Gastroesophageal sphincter (tissue), 4 donors: ENCODE data around the gene IZUMO1. TPM values are rescaled to one million over a fixed set of nuclear protein-coding genes. Genes with fewer than 3 reads are reported as not detected.

ENCODE experiments used
- ATAC-seq: fragments of 150-250 bp; one replicate; pipeline ENCODE4 v1.9.1; 2016; ENCODE audit warnings: mild to moderate bottlenecking, moderate library complexity
- H3K27ac ChIP-seq, 4 donors: fragments of 200-600 bp; sonication (generic) in 3 of 4; 1 replicate in 3 of 4; 2 replicates in 1 of 4; pipeline ENCODE4 v1.5.1; 2016 to 2019
- H3K27me3 ChIP-seq: fragments of 200-600 bp; sonication (generic); one replicate; pipeline ENCODE4 v1.5.1; 2019
- H3K36me3 ChIP-seq, 2 donors: fragments of 200-600 bp; sonication (generic); one replicate each; pipeline ENCODE4 v1.5.1; 2019; ENCODE audit warnings: control low read depth in 1 of 2
- H3K4me1 ChIP-seq, 3 donors: fragments of 200-600 bp; sonication (generic); 1 replicate in 2 of 3; 2 replicates in 1 of 3; pipeline ENCODE4 v1.5.1; 2016 to 2019; ENCODE audit warnings: control low read depth in 2 of 3
- H3K4me3 ChIP-seq, 2 donors: fragments of 200-600 bp; sonication (generic); one replicate each; pipeline ENCODE4 v1.5.1; 2019; ENCODE audit warnings: mild to moderate bottlenecking in 1 of 2, moderate library complexity in 1 of 2
- H3K9me3 ChIP-seq, 3 donors: fragments of 200-600 bp; sonication (generic); one replicate each; pipeline ENCODE4 v1.5.1; 2017 to 2019; ENCODE audit warnings: control low read depth in 2 of 3
- EP300 ChIP-seq: sonication (generic); formaldehyde crosslinking; IDR thresholded peaks from one replicate; pipeline ENCODE4 v1.6.1; 2017; ENCODE audit warnings: antibody characterized with exemption, mild to moderate bottlenecking
- POLR2A ChIP-seq, 2 donors: fragments of 450-650 bp; IDR thresholded peaks; one replicate each; pipeline ENCODE4 v1.6.1; 2017; ENCODE audit warnings: antibody characterized with exemption in 2 of 2, mild to moderate bottlenecking in 2 of 2, moderate library complexity in 1 of 2
- POLR2AphosphoS5 ChIP-seq: sonication (generic); formaldehyde crosslinking; IDR thresholded peaks from one replicate; pipeline ENCODE4 v1.6.1; 2017; ENCODE audit warnings: antibody characterized with exemption
- WGBS, 2 donors: methylation state at CpG; one replicate each; pipeline ENCODE4 v1.1.5; 2018; ENCODE audit warnings: low coverage in 1 of 2; 5-methylcytosine and 5-hydroxymethylcytosine counted together
- total RNA-seq, 4 donors: library from RNA; depleted of rRNA; stranded (reverse); fragments of >200 nt; gene quantifications; one replicate each; pipeline ENCODE4 v1.1.0, GENCODE V29; 2016
- TF ChIP-seq, protein P1 (sequence below), 4 experiments: fragments of 200-600 bp in 2 of 4; fragments of 450-650 bp in 2 of 4; sonication (generic) in 1 of 4; IDR thresholded peaks; one replicate each; pipeline ENCODE4 v1.5.1; 2017 to 2019; ENCODE audit warnings: antibody characterized with exemption in 4 of 4, mild to moderate bottlenecking in 2 of 4, moderate library complexity in 2 of 4

IZUMO1 gene
- total RNA-seq, 4 donors from 2014 or later = 0.27 TPM; not detected in 3

GRCh38 chr19:48745208-48745995 lies 1.3 kb downstream of the IZUMO1 start:
- ATAC-seq = peak; percentile 51
- 3 to 9% methylated on average over 12 to 15 of the region's 33 CpGs for WGBS, 2 donors
- no peaks in the 10 kb centered on the region for H3K9me3 ChIP-seq
- TF ChIP-seq POLR2AphosphoS5 (no peak), POLR2A (IDR thresholded peaks at IDR 0.05) (no peak), EP300 (no peak)
- TF ChIP-seq, protein P1, sequence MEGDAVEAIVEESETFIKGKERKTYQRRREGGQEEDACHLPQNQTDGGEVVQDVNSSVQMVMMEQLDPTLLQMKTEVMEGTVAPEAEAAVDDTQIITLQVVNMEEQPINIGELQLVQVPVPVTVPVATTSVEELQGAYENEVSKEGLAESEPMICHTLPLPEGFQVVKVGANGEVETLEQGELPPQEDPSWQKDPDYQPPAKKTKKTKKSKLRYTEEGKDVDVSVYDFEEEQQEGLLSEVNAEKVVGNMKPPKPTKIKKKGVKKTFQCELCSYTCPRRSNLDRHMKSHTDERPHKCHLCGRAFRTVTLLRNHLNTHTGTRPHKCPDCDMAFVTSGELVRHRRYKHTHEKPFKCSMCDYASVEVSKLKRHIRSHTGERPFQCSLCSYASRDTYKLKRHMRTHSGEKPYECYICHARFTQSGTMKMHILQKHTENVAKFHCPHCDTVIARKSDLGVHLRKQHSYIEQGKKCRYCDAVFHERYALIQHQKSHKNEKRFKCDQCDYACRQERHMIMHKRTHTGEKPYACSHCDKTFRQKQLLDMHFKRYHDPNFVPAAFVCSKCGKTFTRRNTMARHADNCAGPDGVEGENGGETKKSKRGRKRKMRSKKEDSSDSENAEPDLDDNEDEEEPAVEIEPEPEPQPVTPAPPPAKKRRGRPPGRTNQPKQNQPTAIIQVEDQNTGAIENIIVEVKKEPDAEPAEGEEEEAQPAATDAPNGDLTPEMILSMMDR (IDR thresholded peaks at IDR 0.05) = no peak
- H3K4me3 ChIP-seq = no peak overlapping the region
- no peaks in the 10 kb centered on the region for H3K36me3 ChIP-seq
- peaks cover 52% of the 10 kb centered on the region for H3K27me3 ChIP-seq
- peaks cover 0 to 21% (median 0%) of the 10 kb centered on the region in 3 donors for H3K4me1 ChIP-seq
- no peak overlapping the region for H3K27ac ChIP-seq

DNA sequence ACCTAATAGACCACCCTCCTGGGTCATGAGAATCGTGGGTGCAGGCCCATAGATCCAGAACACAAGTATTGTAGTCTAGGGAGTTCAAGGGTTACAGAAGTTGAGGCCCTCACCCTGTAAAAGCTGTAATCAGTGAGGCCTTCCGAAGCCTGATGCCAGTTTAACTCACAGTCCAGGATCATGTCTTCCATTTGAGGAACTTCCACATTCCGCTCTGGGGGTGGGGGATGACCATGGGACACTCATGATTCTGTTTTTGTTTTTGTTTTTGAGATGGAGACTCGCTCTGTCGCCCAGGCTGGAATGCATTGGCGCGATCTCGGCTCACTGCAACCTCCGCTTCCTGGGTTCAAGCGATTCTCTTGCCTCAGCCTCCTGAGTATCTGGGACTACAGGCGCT lies 4.6 kb downstream of the IZUMO1 start:
- Histone ChIP-seq H3K27me3 (peaks cover 22% of the 10 kb centered on the region), H3K27ac (peak overlapping the region in 3 of 4 donors; percentile 16 to 80 (median 73)), H3K4me3 (no peak overlapping the region), H3K36me3 (no peaks in the 10 kb centered on the region), H3K4me1 (peaks cover 0 to 40% (median 0%) of the 10 kb centered on the region in 3 donors), H3K9me3 (no peaks in the 10 kb centered on the region)
- ATAC-seq = no peak
- TF ChIP-seq POLR2AphosphoS5 = no peak
- TF ChIP-seq, protein P1 (IDR thresholded peaks at IDR 0.05) = no peak
- no peak for TF ChIP-seq EP300
- TF ChIP-seq POLR2A (IDR thresholded peaks at IDR 0.05) = no peak
- WGBS, 2 donors = 89 to 93% methylated on average over 3 to 11 of the region's 11 CpGs

- Histone ChIP-seq H3K4me3 (peak overlapping the region in 1 of 2 donors; percentile 62), H3K27ac (peak overlapping the region in 3 of 4 donors; percentile 49 to 80 (median 73)), H3K9me3 (no peaks in the 10 kb centered on the region), H3K27me3 (peaks cover 15% of the 10 kb centered on the region), H3K36me3 (no peaks in the 10 kb centered on the region), H3K4me1 (peaks cover 0 to 34% (median 0%) of the 10 kb centered on the region in 3 donors)
- WGBS, 2 donors = 68% methylated on average over 7 of the region's 35 CpGs; no CpG with 5 or more reads in 1 of the 2 donors
- TF ChIP-seq, protein P1 (IDR thresholded peaks at IDR 0.05) = no peak
- TF ChIP-seq EP300 (no peak), POLR2AphosphoS5 (no peak), POLR2A (IDR thresholded peaks at IDR 0.05) (no peak)
- no peak for ATAC-seq
Measured at GRCh38 chr19:48741129-48741999, 5.3 kb downstream of the IZUMO1 start.

DNA sequence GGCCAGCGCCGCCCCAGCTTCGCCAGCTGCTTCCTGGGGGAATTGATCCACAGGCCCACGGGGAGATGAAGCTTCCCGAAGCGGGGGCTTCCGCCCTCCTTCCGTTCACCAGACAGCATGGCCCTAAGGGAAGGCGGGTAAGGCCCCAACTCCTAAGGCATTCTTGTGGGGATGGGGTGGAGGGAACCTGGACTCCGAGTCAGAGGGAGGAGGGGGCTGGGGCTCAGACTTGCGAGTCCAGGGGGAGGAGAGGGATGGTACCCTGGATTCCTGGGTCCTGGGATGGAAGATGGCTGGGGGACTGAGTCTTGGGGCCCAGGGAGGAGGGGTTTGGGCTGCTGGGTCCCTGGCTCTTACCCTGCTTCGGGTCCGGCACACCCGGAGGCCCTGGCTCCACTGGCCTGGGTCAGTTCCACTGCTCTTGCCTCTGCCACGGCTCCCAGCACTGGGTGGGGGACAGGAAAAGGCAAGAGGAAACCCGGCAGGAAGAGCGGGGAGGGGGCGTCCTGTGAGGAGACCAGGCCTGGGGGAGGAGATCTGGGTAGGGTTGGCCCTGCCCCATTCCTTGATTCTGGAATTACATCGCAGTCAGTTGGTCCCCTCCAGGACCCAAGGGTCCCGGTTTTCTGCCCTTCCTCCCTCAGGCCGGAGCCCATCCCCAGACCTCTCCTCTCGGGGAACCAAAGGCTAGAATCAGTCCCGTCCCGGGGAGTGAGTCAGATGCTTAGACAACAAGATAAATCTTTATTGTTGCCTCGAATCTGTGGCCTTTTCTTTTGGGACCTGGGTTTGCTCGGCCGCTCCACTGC lies 6.3 kb downstream of the IZUMO1 start, which contains the start of gene RASIP1:
Gene RASIP1, minus strand, starts transcription at position 447 of the 809 bp plus-strand sequence. Its CDS starts 328 bp downstream, at position 119.
- H3K27me3 ChIP-seq = peaks cover 6% of the 10 kb centered on the region
- peak within 1 kb of the TSS; percentile 27 to 62 for H3K4me3 ChIP-seq
- H3K36me3 ChIP-seq = no peaks in the 10 kb centered on the region
- H3K4me1 ChIP-seq = peaks cover 0 to 34% (median 0%) of the 10 kb centered on the region in 3 donors
- 64% methylated on average over 6 of the region's 27 CpGs; no CpG with 5 or more reads in 1 of the 2 donors for WGBS, 2 donors
- peak within 1 kb of the TSS in 3 of 4 donors; percentile 49 to 80 (median 73) for H3K27ac ChIP-seq
- ATAC-seq = peak; percentile 23
- no peaks in the 10 kb centered on the region for H3K9me3 ChIP-seq
- TF ChIP-seq, protein P1 (IDR thresholded peaks at IDR 0.05) = no peak
- TF ChIP-seq EP300 (no peak), POLR2A (IDR thresholded peaks at IDR 0.05) (peak in 1 of 2 donors; percentile 16), POLR2AphosphoS5 (peak; percentile 27)
